IMR-90 (cell line): ENCODE measurements around the gene SLBP. TPM values are rescaled to one million over a fixed set of nuclear protein-coding genes. Genes with fewer than 3 reads are reported as not detected.

Source experiments
- ATAC-seq: fragments of 200-7000 bp; cut with Tn5 transposase; 2 replicates; pipeline ENCODE4 v1.9.1; 2020; ENCODE audit warnings: low read depth, mild to moderate bottlenecking, moderate library complexity
- BruUV-seq: library from RNA; stranded (reverse); fragments of 400-500 nt; replicated peaks from 2 replicates; lab custom pipeline; 2021; lab: Mats Ljungman, UMichigan
- CTCF ChIA-PET: fragments of 300-600 bp; formaldehyde crosslinking; extraction: SDS; loops from one replicate; lab custom pipeline; 2021; ENCODE audit warnings: antibody characterized with exemption; lab: Yijun Ruan, JAX
- POLR2A ChIA-PET: fragments of 300-600 bp; sonication (Branson Sonifier 250); formaldehyde crosslinking; loops from one replicate; lab custom pipeline; 2022; ENCODE audit warnings: antibody characterized with exemption; ENCODE audit not compliant: unreplicated experiment; lab: Charles Lee
- DNase-seq: peaks from one replicate; pipeline ENCODE4 v3.0.0; 2013
- H2AFZ ChIP-seq: replicated peaks from 2 replicates; pipeline ENCODE3; 2013; ENCODE audit warnings: low read length, mild to moderate bottlenecking; ENCODE audit not compliant: poor library complexity
- H2AK5ac ChIP-seq: 2 replicates; pipeline ENCODE4 v1.6.1; 2013; ENCODE audit warnings: low read depth, low read length, inconsistent platforms
- H2AK9ac ChIP-seq: replicated peaks from 2 replicates; pipeline ENCODE3; 2013; ENCODE audit warnings: mild to moderate bottlenecking, low read depth, low read length, moderate library complexity; ENCODE audit not compliant: poor library complexity
- H2BK120ac ChIP-seq: 2 replicates; pipeline ENCODE4 v1.6.1; 2013; ENCODE audit warnings: low read depth, low read length, inconsistent platforms
- H2BK15ac ChIP-seq: 3 replicates; pipeline ENCODE4 v1.6.1; 2013; ENCODE audit warnings: low read depth, low read length, inconsistent platforms
- H2BK20ac ChIP-seq: 2 replicates; pipeline ENCODE4 v1.6.1; 2013; ENCODE audit warnings: low read depth, mild to moderate bottlenecking, inconsistent platforms, low read length, moderate library complexity
- H2BK5ac ChIP-seq: 2 replicates; pipeline ENCODE4 v1.6.1; 2013; ENCODE audit warnings: mild to moderate bottlenecking, low read depth, low read length, inconsistent platforms; ENCODE audit not compliant: poor library complexity, severe bottlenecking
- H3K14ac ChIP-seq: replicated peaks from 2 replicates; pipeline ENCODE4 v1.6.1; 2013; ENCODE audit warnings: low read depth, low read length, inconsistent platforms
- H3K18ac ChIP-seq: 2 replicates; pipeline ENCODE4 v1.6.1; 2013; ENCODE audit warnings: low read depth, low read length, control low read depth
- H3K23ac ChIP-seq: 2 replicates; pipeline ENCODE4 v1.6.1; 2013; ENCODE audit warnings: low read depth, low read length, inconsistent platforms
- H3K27ac ChIP-seq: 2 replicates; pipeline ENCODE4 v1.5.1; 2013; ENCODE audit warnings: mild to moderate bottlenecking, control low read depth, low read length; ENCODE audit not compliant: insufficient read depth
- H3K27me3 ChIP-seq: 2 replicates; pipeline ENCODE4 v1.6.1; 2013; ENCODE audit warnings: low read length; ENCODE audit not compliant: control insufficient read depth, insufficient read depth
- H3K36me3 ChIP-seq: 2 replicates; pipeline ENCODE4 v1.6.1; 2013; ENCODE audit warnings: low read length, mixed read lengths; ENCODE audit not compliant: control insufficient read depth, insufficient read depth
- H3K4ac ChIP-seq: 2 replicates; pipeline ENCODE4 v1.6.1; 2013; ENCODE audit warnings: low read depth, low read length, inconsistent platforms
- H3K4me1 ChIP-seq: 2 replicates; pipeline ENCODE4 v1.6.1; 2013; ENCODE audit warnings: low read length, mixed read lengths; ENCODE audit not compliant: control insufficient read depth, insufficient read depth
- H3K4me2 ChIP-seq: 2 replicates; pipeline ENCODE4 v1.6.1; 2013; ENCODE audit warnings: low read depth, mild to moderate bottlenecking, control low read depth, low read length, moderate library complexity
- H3K4me3 ChIP-seq: 2 replicates; pipeline ENCODE4 v1.5.1; 2013; ENCODE audit warnings: low read depth, mild to moderate bottlenecking, control low read depth, low read length, moderate library complexity; ENCODE audit not compliant: insufficient read depth
- H3K56ac ChIP-seq: 2 replicates; pipeline ENCODE4 v1.6.1; 2013; ENCODE audit warnings: low read length, inconsistent platforms; ENCODE audit not compliant: insufficient read depth; ENCODE audit errors: extremely low read depth
- H3K79me1 ChIP-seq, 2 experiments: 2 replicates each; pipeline ENCODE4 v1.6.1; 2013; ENCODE audit warnings: low read length in 2 of 2, inconsistent platforms in 1 of 2, low read depth in 1 of 2
- H3K9ac ChIP-seq: 2 replicates; pipeline ENCODE4 v1.6.1; 2013; ENCODE audit warnings: low read depth, low read length, control low read depth
- H3K9me1 ChIP-seq: 2 replicates; pipeline ENCODE4 v1.6.1; 2013; ENCODE audit warnings: low read length, inconsistent platforms; ENCODE audit not compliant: insufficient read depth
- H3K9me3 ChIP-seq: 2 replicates; pipeline ENCODE4 v1.6.1; 2013; ENCODE audit warnings: low read length; ENCODE audit not compliant: control insufficient read depth, insufficient read depth
- H4K20me1 ChIP-seq: 2 replicates; pipeline ENCODE4 v1.6.1; 2013; ENCODE audit warnings: low read length, inconsistent platforms; ENCODE audit not compliant: insufficient read depth
- H4K5ac ChIP-seq: 2 replicates; pipeline ENCODE4 v1.6.1; 2013; ENCODE audit warnings: mild to moderate bottlenecking, low read depth, low read length, control low read depth
- H4K8ac ChIP-seq, 2 experiments: 2 replicates each; pipeline ENCODE4 v1.6.1; 2013; ENCODE audit warnings: low read depth in 2 of 2, low read length in 2 of 2, control low read depth in 1 of 2, inconsistent platforms in 1 of 2
- H4K91ac ChIP-seq: 2 replicates; pipeline ENCODE4 v1.6.1; 2013; ENCODE audit warnings: low read depth, low read length, inconsistent platforms; ENCODE audit not compliant: insufficient read depth
- RAD21 ChIP-seq: IDR thresholded peaks from 2 replicates; pipeline ENCODE4 v1.6.1; 2012; ENCODE audit warnings: low read length, improper control_type of control experiment
- WGBS, 2 experiments: methylation state at CpG; one replicate each; pipeline versions ENCODE4 v1.1.5 to v1.1.7; 2013; ENCODE audit warnings: missing lambda C conversion rate in 2 of 2; ENCODE audit not compliant: insufficient read length in 1 of 2; ENCODE audit errors: extremely low coverage in 2 of 2; 5-methylcytosine and 5-hydroxymethylcytosine counted together
- dilution Hi-C: fragments of 300-500 bp; cut with HindIII; formaldehyde crosslinking; loops from one replicate; pipeline ENCODE4 v1.14.3; 2018; ENCODE audit warnings: low sequenced_read_pairs; ENCODE audit not compliant: unreplicated experiment
- in situ Hi-C: fragments of 300-500 bp; cut with MboI; formaldehyde crosslinking; loops from 3 replicates; pipeline ENCODE4 v1.14.3; 2019; ENCODE audit warnings: low sequenced_read_pairs, inconsistent platforms, mixed read lengths
- intact Hi-C: fragments of 100-400 bp; cut with micrococcal nuclease; formaldehyde crosslinking; loops from 2 replicates; pipeline ENCODE4 v1.10.0; 2022
- polyA plus RNA-seq, 3 experiments: library from polyadenylated mRNA; depleted of rRNA; stranded (reverse); fragments of >200 nt; gene quantifications; 2 replicates each; pipeline ENCODE4 v1.2.3, GENCODE V29; 2012; ENCODE audit warnings: low replicate concordance in 1 of 3
- total RNA-seq: library from RNA; depleted of rRNA; stranded (reverse); fragments of >200 nt; gene quantifications from 2 replicates; pipeline ENCODE4 v1.2.3, GENCODE V29; 2012
- TF ChIP-seq, protein P1 (sequence below): conservative IDR thresholded peaks from 2 replicates; pipeline ENCODE4 v1.5.1; 2012; ENCODE audit warnings: mild to moderate bottlenecking, low read depth, low read length, improper control_type of control experiment

Gene SLBP
- total and polyA plus RNA-seq, 2 of the 4 experiments (the other 2 are of a cell fraction) = 64.9 to 66.1 TPM

- Histone ChIP-seq H2BK5ac (no peak overlapping the region), H3K4me3 (no peak overlapping the region), H3K18ac (no peak overlapping the region), H3K14ac (no peak overlapping the region), H3K27me3 (no peaks in the 10 kb centered on the region), H3K79me1 (peaks cover 0 to 4% of the 10 kb centered on the region in 2 experiments; a peak in 1 of 4 replicates), H4K8ac (no peak overlapping the region), H2BK120ac (no peak overlapping the region), H3K4me1 (no peaks in the 10 kb centered on the region), H3K36me3 (no peaks in the 10 kb centered on the region), H3K27ac (no peak overlapping the region), H2BK20ac (no peak overlapping the region), H4K91ac (no peak overlapping the region), H3K23ac (no peak overlapping the region), H3K56ac (no peak overlapping the region), H2AFZ (no peak overlapping the region), H3K9me1 (peaks cover 14% of the 10 kb centered on the region), H3K9ac (no peak overlapping the region), H4K5ac (no peak overlapping the region), H4K20me1 (peaks cover 4% of the 10 kb centered on the region), H3K4ac (no peak overlapping the region), H3K4me2 (no peak overlapping the region), H2AK5ac (no peak overlapping the region), H2BK15ac (no peak overlapping the region), H3K9me3 (no peaks in the 10 kb centered on the region), H2AK9ac (no peak overlapping the region)
- DNase-seq (no peak), ATAC-seq (no peak)
- no TSS peak for BruUV-seq
- intact Hi-C loops (no loop called here), dilution Hi-C loops (no loop called here), in situ Hi-C loops (no loop called here)
- TF ChIP-seq, protein P1, sequence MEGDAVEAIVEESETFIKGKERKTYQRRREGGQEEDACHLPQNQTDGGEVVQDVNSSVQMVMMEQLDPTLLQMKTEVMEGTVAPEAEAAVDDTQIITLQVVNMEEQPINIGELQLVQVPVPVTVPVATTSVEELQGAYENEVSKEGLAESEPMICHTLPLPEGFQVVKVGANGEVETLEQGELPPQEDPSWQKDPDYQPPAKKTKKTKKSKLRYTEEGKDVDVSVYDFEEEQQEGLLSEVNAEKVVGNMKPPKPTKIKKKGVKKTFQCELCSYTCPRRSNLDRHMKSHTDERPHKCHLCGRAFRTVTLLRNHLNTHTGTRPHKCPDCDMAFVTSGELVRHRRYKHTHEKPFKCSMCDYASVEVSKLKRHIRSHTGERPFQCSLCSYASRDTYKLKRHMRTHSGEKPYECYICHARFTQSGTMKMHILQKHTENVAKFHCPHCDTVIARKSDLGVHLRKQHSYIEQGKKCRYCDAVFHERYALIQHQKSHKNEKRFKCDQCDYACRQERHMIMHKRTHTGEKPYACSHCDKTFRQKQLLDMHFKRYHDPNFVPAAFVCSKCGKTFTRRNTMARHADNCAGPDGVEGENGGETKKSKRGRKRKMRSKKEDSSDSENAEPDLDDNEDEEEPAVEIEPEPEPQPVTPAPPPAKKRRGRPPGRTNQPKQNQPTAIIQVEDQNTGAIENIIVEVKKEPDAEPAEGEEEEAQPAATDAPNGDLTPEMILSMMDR = no peak
- TF ChIP-seq RAD21 = no peak
- WGBS, 2 experiments = 75% methylated on average over 16 of the region's 18 CpGs; no CpG with 5 or more reads in 1 of the 2 experiments
- POLR2A ChIA-PET = no interaction called here
- CTCF ChIA-PET = no interaction called here
These were observed 56.4 kb downstream of the SLBP start for GRCh38 chr4:1655676-1656075.
